Activated T-cell treated with anti-CD3 and anti-CD28 coated beads for 1 hour (primary cell): ENCODE data around the gene MPV17L.
"Not testable (repeated sequence)": the region's sequence is repeated elsewhere in the genome, so short reads cannot be mapped to it uniquely, and the experiment has no call there.

Experiments used
- DNase-seq: peaks from one replicate; pipeline ENCODE4 v3.0.0-alpha.2; 2020; ENCODE audit warnings: low read depth

MPV17L gene

DNA sequence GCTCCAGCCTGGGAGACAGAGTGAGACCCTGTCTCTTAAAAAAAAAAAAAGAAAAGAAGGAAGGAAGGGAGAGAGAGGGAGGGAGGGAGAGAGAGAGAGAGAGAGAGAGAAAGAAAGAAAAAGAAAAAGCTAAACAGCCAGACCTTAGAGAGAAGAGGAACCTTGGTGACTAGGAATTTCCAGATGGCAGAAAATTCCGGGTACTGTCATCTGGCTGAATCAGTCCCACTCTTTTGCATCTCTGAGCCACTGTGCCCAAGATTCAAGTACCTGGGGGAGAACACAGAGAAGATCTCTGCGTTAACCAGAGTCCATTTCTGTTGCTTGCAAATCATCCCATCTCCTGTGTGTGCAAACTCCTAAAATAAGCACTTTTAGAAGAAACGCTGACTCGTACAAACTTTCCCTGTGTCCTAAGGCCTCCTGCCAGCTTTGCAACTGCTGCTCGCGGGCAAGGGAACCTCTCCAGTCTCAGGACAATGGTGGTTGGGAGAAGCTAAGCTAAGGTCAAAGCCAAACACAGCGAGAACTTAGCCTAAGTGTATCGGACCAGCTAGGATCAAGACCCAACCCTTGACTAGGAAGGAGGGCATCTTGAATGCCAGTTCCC, 56.8 kb downstream of the MPV17L start:
- no peak for DNase-seq

DNA sequence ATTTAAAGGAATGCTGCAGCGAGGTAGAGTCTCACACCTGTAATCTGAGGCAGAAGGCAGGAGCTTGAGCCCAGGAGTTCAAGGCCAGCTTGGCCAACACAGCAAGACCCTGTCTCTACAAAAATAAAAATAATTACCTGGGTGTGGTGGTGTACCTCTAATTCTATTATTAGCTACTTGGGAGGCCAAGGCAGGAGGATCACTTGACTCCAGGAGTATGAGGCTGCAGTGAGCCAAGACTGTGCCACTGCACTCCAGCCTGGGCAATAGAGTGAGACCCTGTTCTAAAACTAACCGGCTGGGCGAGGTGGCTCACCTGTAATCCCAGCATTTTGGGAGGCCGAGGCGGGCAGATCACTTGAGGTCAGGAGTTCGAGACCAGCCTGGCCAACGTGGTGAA, 57.7 kb downstream of the MPV17L start:
- DNase-seq = not testable (repeated sequence)

DNA sequence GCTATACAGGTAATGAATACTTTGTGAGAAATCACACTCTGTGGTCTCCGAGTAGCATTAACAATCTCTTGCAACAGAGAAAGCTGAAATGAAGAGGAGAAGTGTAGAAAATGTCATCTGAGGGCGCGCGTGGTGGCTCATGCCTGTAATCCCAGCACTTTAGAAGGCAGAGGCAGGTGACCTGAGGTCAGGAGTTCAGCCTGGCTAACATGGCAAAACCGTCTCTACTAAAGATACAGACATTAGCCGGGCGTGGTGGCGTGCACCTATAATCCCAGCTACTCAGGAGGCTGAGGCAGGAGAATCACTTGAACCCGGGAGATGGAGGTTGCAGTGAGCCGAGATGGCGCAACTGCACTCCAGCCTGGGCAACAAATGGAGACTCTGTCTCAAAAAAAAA, 59.4 kb downstream of the MPV17L start:
- DNase-seq = not testable (repeated sequence)

DNA sequence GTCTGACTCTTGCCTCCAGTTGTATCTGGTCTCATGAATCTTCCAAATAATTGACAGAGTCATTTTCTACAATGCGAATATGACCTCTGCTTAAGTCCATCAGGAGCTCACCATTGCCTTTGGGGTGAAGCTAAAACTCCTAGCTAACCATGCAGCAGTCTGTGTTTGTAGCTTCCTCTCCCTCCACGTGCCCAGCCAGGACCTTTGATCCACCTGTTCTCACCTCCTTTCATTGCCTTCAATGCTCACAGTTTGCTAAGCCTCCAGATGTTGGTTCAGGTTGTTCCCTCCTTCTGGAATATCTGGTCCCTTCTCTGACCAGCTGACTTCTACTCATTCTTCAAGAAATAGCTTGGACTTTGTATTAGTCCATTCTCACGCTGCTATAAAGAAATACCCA, 61.8 kb downstream of the MPV17L start:
- no peak for DNase-seq

DNA sequence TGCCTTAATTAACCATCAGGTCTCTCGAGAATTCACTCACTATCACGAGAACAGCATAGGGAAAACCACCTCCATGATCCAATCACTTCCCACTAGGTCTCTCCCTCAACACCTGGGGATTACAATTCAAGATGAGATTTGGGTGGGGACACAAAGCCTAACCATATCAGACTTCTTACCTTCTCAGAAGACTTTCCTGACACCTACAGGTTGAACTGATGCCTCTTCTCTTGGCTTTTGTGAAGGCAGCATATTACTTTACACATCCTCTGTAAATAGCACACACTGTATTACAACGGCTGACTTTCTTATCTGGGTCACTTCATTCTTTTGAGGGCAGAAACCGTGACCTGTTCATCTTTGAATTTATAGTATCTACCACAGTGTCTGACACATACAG, 62.4 kb downstream of the MPV17L start:
- no peak for DNase-seq

DNA sequence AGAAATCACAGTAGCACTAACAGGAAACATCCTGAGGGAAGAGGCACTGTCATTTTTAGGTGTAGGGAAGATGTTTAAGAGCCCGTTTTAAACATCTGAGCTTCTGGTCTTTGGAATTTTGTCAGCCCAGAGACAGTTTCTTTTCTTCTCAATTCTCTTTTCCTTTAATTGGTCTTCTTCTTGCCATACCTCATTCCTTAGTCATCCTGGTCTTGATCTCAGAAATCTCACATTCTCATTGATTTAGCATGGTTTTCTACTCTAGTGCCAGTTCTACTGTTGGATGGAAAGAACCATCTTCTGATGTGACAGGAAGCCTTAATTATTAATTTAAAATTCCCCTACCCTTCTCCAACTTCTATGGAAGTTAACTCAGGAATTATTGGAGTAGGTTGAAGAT, 64.2 kb downstream of the MPV17L start:
- DNase-seq = no peak

DNA sequence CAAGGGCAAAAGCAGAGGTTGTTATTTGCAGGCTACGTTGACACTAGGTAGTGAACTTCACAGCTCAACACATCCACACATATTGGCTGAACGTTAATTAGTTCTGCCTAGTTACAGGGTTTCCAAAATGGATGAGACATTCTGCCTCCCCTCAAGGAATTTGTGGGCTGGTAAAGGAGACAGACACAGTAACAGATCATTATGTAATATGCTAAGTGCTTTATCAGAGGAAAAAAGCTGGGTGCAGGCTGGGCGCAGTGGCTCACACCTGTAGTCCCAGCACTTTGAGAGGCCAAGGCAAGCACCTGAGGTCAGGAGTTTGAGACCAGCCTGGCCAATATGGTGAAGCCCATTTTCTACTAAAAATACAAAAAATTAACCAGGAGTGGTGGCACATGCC, 65.0 kb downstream of the MPV17L start:
- no peak for DNase-seq

DNA sequence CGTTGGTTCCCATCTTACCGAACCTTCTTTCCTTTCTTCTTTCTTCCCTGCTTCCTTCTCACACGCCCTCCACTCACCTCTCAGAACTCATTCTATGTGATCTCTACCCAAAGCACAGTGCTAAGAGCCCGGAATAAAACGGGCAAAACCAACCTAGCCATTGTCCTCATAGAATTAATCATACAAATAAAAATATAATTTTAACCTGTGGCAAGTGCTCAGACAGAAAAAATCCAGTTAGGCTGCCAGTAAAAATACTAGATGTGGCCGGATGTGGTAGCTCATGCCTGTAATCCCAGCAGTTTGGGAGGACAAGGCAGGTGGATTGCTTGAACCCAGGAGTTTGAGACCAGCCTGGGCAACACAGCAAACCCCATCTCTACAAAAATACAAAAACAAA, 65.8 kb downstream of the MPV17L start:
- DNase-seq = no peak
